ENCODE measurements around the gene TPRN. TPM values are rescaled to one million over a fixed set of nuclear protein-coding genes. Genes with fewer than 3 reads are reported as not detected.

The TPRN gene
- total RNA-seq, 1 experiment from 2014 or later, result 37.7 TPM

DNA sequence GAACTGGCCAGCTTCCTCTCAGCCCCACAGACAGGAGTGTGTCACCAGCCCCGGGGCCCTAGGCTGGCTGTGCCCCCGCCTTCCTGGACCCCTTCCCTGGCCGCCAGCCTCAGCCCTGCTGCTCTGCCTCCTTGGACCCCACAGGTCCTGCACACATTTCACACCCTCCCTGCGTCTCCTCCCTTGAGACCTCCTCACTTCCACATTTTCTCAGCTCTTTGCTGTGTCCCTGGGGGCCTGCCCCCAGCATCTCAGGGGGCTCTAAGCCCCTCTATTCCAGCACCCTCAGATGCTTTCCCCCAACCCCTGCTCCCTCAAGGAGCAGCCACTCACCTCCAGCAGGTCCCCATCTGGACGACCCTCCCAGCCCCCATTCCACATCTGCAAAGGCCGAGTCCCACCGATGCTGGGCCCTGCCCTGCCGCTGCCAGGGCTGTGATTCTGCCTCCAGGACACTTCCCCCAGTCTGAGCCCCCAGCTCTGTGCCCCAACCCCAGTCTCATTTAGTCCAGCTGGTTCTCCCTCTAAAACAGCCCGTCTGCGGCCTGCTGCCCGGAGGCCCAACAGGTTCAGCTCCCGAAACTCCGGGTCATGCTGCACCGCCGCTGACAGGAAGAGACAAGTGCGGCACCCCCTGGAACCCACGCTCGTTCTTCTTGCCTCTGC lies 34.4 kb upstream of the TPRN start:
- no peaks in the 10 kb centered on the region for H3K9me3 Mint-ChIP-seq (ENCODE audit: unreplicated experiment)
- POLR2A ChIA-PET, result no interaction called here
- no TSS peak for BruUV-seq (replicated peaks)
- TF ChIP-seq CTCF (IDR thresholded peaks at IDR 0.05; ENCODE audit: insufficient read depth in 1 of 2, low read depth in 1 of 2, low read length in 1 of 2, severe bottlenecking in 1 of 2, unreplicated experiment in 1 of 2), result no peak
- H3K27me3 Mint-ChIP-seq (ENCODE audit: insufficient read depth, unreplicated experiment), result no peaks in the 10 kb centered on the region
- peaks cover 15% of the 10 kb centered on the region for H3K36me3 Mint-ChIP-seq (ENCODE audit: insufficient read depth, unreplicated experiment)
- Histone ChIP-seq H3K9me3 (no peaks in the 10 kb centered on the region), H3K4me1 (peaks cover 31% of the 10 kb centered on the region), H3K27me3 (replicated peaks; ENCODE audit: control insufficient read depth, insufficient read depth, low read length) (no peaks in the 10 kb centered on the region), H3K4me3 (ENCODE audit: low read depth, low read length) (no peak overlapping the region), H3K36me3 (ENCODE audit: control insufficient read depth, insufficient read depth, low read length) (no peaks in the 10 kb centered on the region)
- no peak overlapping the region for H3K4me3 Mint-ChIP-seq (ENCODE audit: unreplicated experiment)
- H3K4me1 Mint-ChIP-seq (ENCODE audit: low read depth, unreplicated experiment), result peaks cover 6% of the 10 kb centered on the region
- DNase-seq, result no peak
- CTCF ChIA-PET, result interaction anchor here (1.5 kb wide), 1 partner anchor 46 kb away, joined by 4 read pairs; the partner anchor contains the start of gene SSNA1
- peak overlapping the region; percentile 21 for H3K27ac Mint-ChIP-seq (ENCODE audit: unreplicated experiment)
- intact Hi-C loops (cut with micrococcal nuclease; ENCODE audit: unreplicated experiment), result loop anchor here (5.0 kb wide), 1 partner anchor 33 kb away; the partner anchor contains the start of gene TPRN

- H3K36me3 Mint-ChIP-seq (ENCODE audit: insufficient read depth, unreplicated experiment), result peaks cover 14% of the 10 kb centered on the region
- H3K4me3 Mint-ChIP-seq (ENCODE audit: unreplicated experiment), result no peak overlapping the region
- Histone ChIP-seq H3K9me3 (no peaks in the 10 kb centered on the region), H3K27me3 (replicated peaks; ENCODE audit: control insufficient read depth, insufficient read depth, low read length) (no peaks in the 10 kb centered on the region), H3K4me3 (ENCODE audit: low read depth, low read length) (no peak overlapping the region), H3K4me1 (peaks cover 38% of the 10 kb centered on the region), H3K36me3 (ENCODE audit: control insufficient read depth, insufficient read depth, low read length) (no peaks in the 10 kb centered on the region)
- no peaks in the 10 kb centered on the region for H3K9me3 Mint-ChIP-seq (ENCODE audit: unreplicated experiment)
- no peak for TF ChIP-seq CTCF (IDR thresholded peaks at IDR 0.05; ENCODE audit: insufficient read depth in 1 of 2, low read depth in 1 of 2, low read length in 1 of 2, severe bottlenecking in 1 of 2, unreplicated experiment in 1 of 2)
- peaks cover 6% of the 10 kb centered on the region for H3K4me1 Mint-ChIP-seq (ENCODE audit: low read depth, unreplicated experiment)
- H3K27me3 Mint-ChIP-seq (ENCODE audit: insufficient read depth, unreplicated experiment), result no peaks in the 10 kb centered on the region
- H3K27ac Mint-ChIP-seq (ENCODE audit: unreplicated experiment), result no peak overlapping the region
- CTCF ChIA-PET, result interaction anchor here (0.6 to 1.5 kb wide), 2 partner anchors 45 to 350 kb away, joined by 3 to 4 read pairs; partner anchors contain the start of gene SSNA1
- POLR2A ChIA-PET, result no interaction called here
- no peak for DNase-seq
- no TSS peak for BruUV-seq (replicated peaks)
- intact Hi-C loops (cut with micrococcal nuclease; ENCODE audit: unreplicated experiment), result no loop called here
Measured at GRCh38 chr9:137234055-137234697, 33.6 kb upstream of the TPRN start.

- H3K27me3 ChIP-seq (replicated peaks; ENCODE audit: control insufficient read depth, insufficient read depth, low read length), result no peaks in the 10 kb centered on the region
- intact Hi-C loops (cut with micrococcal nuclease; ENCODE audit: unreplicated experiment), result no loop called here
- no peak for TF ChIP-seq CTCF (IDR thresholded peaks at IDR 0.05; ENCODE audit: insufficient read depth in 1 of 2, low read depth in 1 of 2, low read length in 1 of 2, severe bottlenecking in 1 of 2, unreplicated experiment in 1 of 2)
- no peaks in the 10 kb centered on the region for H3K36me3 ChIP-seq (ENCODE audit: control insufficient read depth, insufficient read depth, low read length)
- no peaks in the 10 kb centered on the region for H3K27me3 Mint-ChIP-seq (ENCODE audit: insufficient read depth, unreplicated experiment)
- no TSS peak for BruUV-seq (replicated peaks)
- H3K36me3 Mint-ChIP-seq (ENCODE audit: insufficient read depth, unreplicated experiment), result peaks cover 14% of the 10 kb centered on the region
- CTCF ChIA-PET, result interaction anchor here (0.6 to 0.8 kb wide), 2 partner anchors 10 to 349 kb away, joined by 3 to 9 read pairs; no protein-coding TSS in a partner anchor
- peaks cover 41% of the 10 kb centered on the region for H3K4me1 ChIP-seq
- no peak overlapping the region for H3K4me3 Mint-ChIP-seq (ENCODE audit: unreplicated experiment)
- no peaks in the 10 kb centered on the region for H3K9me3 ChIP-seq
- no peak overlapping the region for H3K27ac Mint-ChIP-seq (ENCODE audit: unreplicated experiment)
- no peak overlapping the region for H3K4me3 ChIP-seq (ENCODE audit: low read depth, low read length)
- no peaks in the 10 kb centered on the region for H3K9me3 Mint-ChIP-seq (ENCODE audit: unreplicated experiment)
- peaks cover 6% of the 10 kb centered on the region for H3K4me1 Mint-ChIP-seq (ENCODE audit: low read depth, unreplicated experiment)
- POLR2A ChIA-PET, result no interaction called here
- DNase-seq, result no peak
Measured at GRCh38 chr9:137233143-137233980, 32.8 kb upstream of the TPRN start.
